Loucy (cell line): Measurements from ENCODE around the gene SETD2.

Source experiments
- H2AFZ ChIP-seq: fragments of 200-600 bp; sonication (generic); 2 replicates; pipeline ENCODE4 v1.6.0; 2016; ENCODE audit warnings: antibody characterized with exemption, mild to moderate bottlenecking, low read length, moderate library complexity
- H3F3A ChIP-seq: fragments of 200-600 bp; 2 replicates; pipeline ENCODE4 v1.6.0; 2016; ENCODE audit warnings: antibody characterized with exemption, low read depth, mild to moderate bottlenecking
- H3K27me3 ChIP-seq: fragments of 200-600 bp; sonication (generic); 2 replicates; pipeline ENCODE4 v1.6.1; 2014; ENCODE audit warnings: low read length, mild to moderate bottlenecking; ENCODE audit not compliant: insufficient read depth, poor library complexity, severe bottlenecking
- H3K36me3 ChIP-seq: fragments of 200-600 bp; sonication (generic); 2 replicates; pipeline ENCODE4 v1.6.1; 2016; ENCODE audit warnings: low read length; ENCODE audit not compliant: insufficient read depth
- H3K4me1 ChIP-seq: fragments of 200-600 bp; sonication (generic); 2 replicates; pipeline ENCODE4 v1.5.1; 2014; ENCODE audit warnings: low read length, mild to moderate bottlenecking; ENCODE audit not compliant: insufficient read depth, poor library complexity, severe bottlenecking
- H3K4me2 ChIP-seq: fragments of 200-600 bp; sonication (generic); 2 replicates; pipeline ENCODE4 v1.6.0; 2014; ENCODE audit warnings: antibody characterized with exemption, low read length, low read depth, mild to moderate bottlenecking; ENCODE audit not compliant: poor library complexity, severe bottlenecking
- H3K4me3 ChIP-seq: fragments of 200-600 bp; sonication (generic); 2 replicates; pipeline ENCODE4 v1.5.1; 2014; ENCODE audit warnings: low read length, mild to moderate bottlenecking, mixed read lengths; ENCODE audit not compliant: poor library complexity, severe bottlenecking
- H3K79me2 ChIP-seq: fragments of 200-600 bp; sonication (generic); 2 replicates; pipeline ENCODE4 v1.6.1; 2014; ENCODE audit warnings: low read length; ENCODE audit not compliant: insufficient read depth
- H3K9ac ChIP-seq: fragments of 200-600 bp; sonication (generic); 2 replicates; pipeline ENCODE4 v1.6.0; 2014; ENCODE audit warnings: mild to moderate bottlenecking, low read depth, low read length, moderate library complexity; ENCODE audit not compliant: poor library complexity, severe bottlenecking
- H3K9me2 ChIP-seq: fragments of 200-600 bp; sonication (generic); replicated peaks from 2 replicates; pipeline ENCODE4 v1.6.1; 2016; ENCODE audit warnings: low read depth, low read length, mixed read lengths
- H3K9me3 ChIP-seq: fragments of 200-600 bp; sonication (generic); 2 replicates; pipeline ENCODE4 v1.6.1; 2014; ENCODE audit warnings: mild to moderate bottlenecking, antibody characterized with exemption, low read length, low read depth; ENCODE audit not compliant: insufficient read depth
- H4K20me1 ChIP-seq: fragments of 200-600 bp; sonication (generic); 2 replicates; pipeline ENCODE4 v1.6.0; 2014; ENCODE audit warnings: antibody characterized with exemption, low read length, mild to moderate bottlenecking; ENCODE audit not compliant: insufficient read depth, poor library complexity, severe bottlenecking
- CTCF ChIP-seq: fragments of 200-600 bp; sonication (generic); conservative IDR thresholded peaks from 2 replicates; pipeline ENCODE4 v1.5.1; 2014; ENCODE audit warnings: mild to moderate bottlenecking, antibody characterized with exemption, low read length
- EZH2phosphoT487 ChIP-seq: fragments of 200-600 bp; IDR thresholded peaks from 2 replicates; pipeline ENCODE4 v1.6.1; 2018; ENCODE audit warnings: antibody characterized with exemption, mild to moderate bottlenecking, moderate library complexity, borderline replicate concordance

Gene SETD2

GRCh38 chr3:46971742-46972141 is 192.2 kb downstream of the SETD2 start:
- H3K36me3 ChIP-seq = peaks cover 20% of the 10 kb centered on the region; the same call in 1 of the 2 replicates
- H3K27me3 ChIP-seq = no peaks in the 10 kb centered on the region
- peaks cover 73% of the 10 kb centered on the region for H3K4me1 ChIP-seq
- TF ChIP-seq CTCF (no peak), EZH2phosphoT487 (no peak)
- H3K79me2 ChIP-seq = peaks cover 97% of the 10 kb centered on the region
- H4K20me1 ChIP-seq = peaks cover 88% of the 10 kb centered on the region
- no peaks in the 10 kb centered on the region for H3K9me3 ChIP-seq
- peak overlapping the region; percentile 56 for H3K9ac ChIP-seq
- H3F3A ChIP-seq = peaks cover 8% of the 10 kb centered on the region
- H3K4me2 ChIP-seq = peak overlapping the region; percentile 74
- no peak overlapping the region for H2AFZ ChIP-seq
- H3K4me3 ChIP-seq = peak overlapping the region; percentile 58
- no peaks in the 10 kb centered on the region for H3K9me2 ChIP-seq

GRCh38 chr3:46971151-46971550 is 192.8 kb downstream of the SETD2 start:
- Histone ChIP-seq H3F3A (peaks cover 8% of the 10 kb centered on the region), H3K9me2 (no peaks in the 10 kb centered on the region), H3K9ac (peak overlapping the region; percentile 56), H3K4me1 (peaks cover 74% of the 10 kb centered on the region), H3K27me3 (no peaks in the 10 kb centered on the region), H2AFZ (no peak overlapping the region), H3K9me3 (no peaks in the 10 kb centered on the region), H3K36me3 (peaks cover 20% of the 10 kb centered on the region; the same call in 1 of the 2 replicates), H3K79me2 (peaks cover 99% of the 10 kb centered on the region), H4K20me1 (peaks cover 91% of the 10 kb centered on the region), H3K4me2 (peak overlapping the region; percentile 74), H3K4me3 (peak overlapping the region; percentile 58)
- no peak for TF ChIP-seq EZH2phosphoT487
- no peak for TF ChIP-seq CTCF

GRCh38 chr3:46970391-46971091 is 193.4 kb downstream of the SETD2 start:
- TF ChIP-seq EZH2phosphoT487 (no peak), CTCF (no peak)
- Histone ChIP-seq H3K9ac (peak overlapping the region; percentile 56), H3K4me2 (peak overlapping the region; percentile 74), H3K36me3 (peaks cover 23% of the 10 kb centered on the region; the same call in 1 of the 2 replicates), H3K9me3 (no peaks in the 10 kb centered on the region), H3K4me3 (peak overlapping the region; percentile 58), H3K4me1 (peaks cover 74% of the 10 kb centered on the region), H2AFZ (no peak overlapping the region), H3K79me2 (peaks cover 99% of the 10 kb centered on the region), H3K9me2 (no peaks in the 10 kb centered on the region), H3K27me3 (no peaks in the 10 kb centered on the region), H4K20me1 (peaks cover 89% of the 10 kb centered on the region), H3F3A (peaks cover 8% of the 10 kb centered on the region)
